IMR-90 (cell line): ENCODE data around the gene INTS3. TPM values are rescaled to one million over a fixed set of nuclear protein-coding genes. Genes with fewer than 3 reads are reported as not detected.

ENCODE experiments used
- ATAC-seq: fragments of 200-7000 bp; cut with Tn5 transposase; 2 replicates; pipeline ENCODE4 v1.9.1; 2020; ENCODE audit warnings: low read depth, mild to moderate bottlenecking, moderate library complexity
- BruUV-seq: library from RNA; stranded (reverse); fragments of 400-500 nt; replicated peaks from 2 replicates; lab custom pipeline; 2021; lab: Mats Ljungman, UMichigan
- CTCF ChIA-PET: fragments of 300-600 bp; formaldehyde crosslinking; extraction: SDS; loops from one replicate; lab custom pipeline; 2021; ENCODE audit warnings: antibody characterized with exemption; lab: Yijun Ruan, JAX
- POLR2A ChIA-PET: fragments of 300-600 bp; sonication (Branson Sonifier 250); formaldehyde crosslinking; loops from one replicate; lab custom pipeline; 2022; ENCODE audit warnings: antibody characterized with exemption; ENCODE audit not compliant: unreplicated experiment; lab: Charles Lee
- DNase-seq: peaks from one replicate; pipeline ENCODE4 v3.0.0; 2013
- H2AFZ ChIP-seq: replicated peaks from 2 replicates; pipeline ENCODE3; 2013; ENCODE audit warnings: low read length, mild to moderate bottlenecking; ENCODE audit not compliant: poor library complexity
- H2AK5ac ChIP-seq: 2 replicates; pipeline ENCODE4 v1.6.1; 2013; ENCODE audit warnings: low read depth, low read length, inconsistent platforms
- H2AK9ac ChIP-seq: replicated peaks from 2 replicates; pipeline ENCODE3; 2013; ENCODE audit warnings: mild to moderate bottlenecking, low read depth, low read length, moderate library complexity; ENCODE audit not compliant: poor library complexity
- H2BK120ac ChIP-seq: 2 replicates; pipeline ENCODE4 v1.6.1; 2013; ENCODE audit warnings: low read depth, low read length, inconsistent platforms
- H2BK15ac ChIP-seq: 3 replicates; pipeline ENCODE4 v1.6.1; 2013; ENCODE audit warnings: low read depth, low read length, inconsistent platforms
- H2BK20ac ChIP-seq: 2 replicates; pipeline ENCODE4 v1.6.1; 2013; ENCODE audit warnings: low read depth, mild to moderate bottlenecking, inconsistent platforms, low read length, moderate library complexity
- H2BK5ac ChIP-seq: 2 replicates; pipeline ENCODE4 v1.6.1; 2013; ENCODE audit warnings: mild to moderate bottlenecking, low read depth, low read length, inconsistent platforms; ENCODE audit not compliant: poor library complexity, severe bottlenecking
- H3K14ac ChIP-seq: replicated peaks from 2 replicates; pipeline ENCODE4 v1.6.1; 2013; ENCODE audit warnings: low read depth, low read length, inconsistent platforms
- H3K18ac ChIP-seq: 2 replicates; pipeline ENCODE4 v1.6.1; 2013; ENCODE audit warnings: low read depth, low read length, control low read depth
- H3K23ac ChIP-seq: 2 replicates; pipeline ENCODE4 v1.6.1; 2013; ENCODE audit warnings: low read depth, low read length, inconsistent platforms
- H3K27ac ChIP-seq: 2 replicates; pipeline ENCODE4 v1.5.1; 2013; ENCODE audit warnings: mild to moderate bottlenecking, control low read depth, low read length; ENCODE audit not compliant: insufficient read depth
- H3K27me3 ChIP-seq: 2 replicates; pipeline ENCODE4 v1.6.1; 2013; ENCODE audit warnings: low read length; ENCODE audit not compliant: control insufficient read depth, insufficient read depth
- H3K36me3 ChIP-seq: 2 replicates; pipeline ENCODE4 v1.6.1; 2013; ENCODE audit warnings: low read length, mixed read lengths; ENCODE audit not compliant: control insufficient read depth, insufficient read depth
- H3K4ac ChIP-seq: 2 replicates; pipeline ENCODE4 v1.6.1; 2013; ENCODE audit warnings: low read depth, low read length, inconsistent platforms
- H3K4me1 ChIP-seq: 2 replicates; pipeline ENCODE4 v1.6.1; 2013; ENCODE audit warnings: low read length, mixed read lengths; ENCODE audit not compliant: control insufficient read depth, insufficient read depth
- H3K4me2 ChIP-seq: 2 replicates; pipeline ENCODE4 v1.6.1; 2013; ENCODE audit warnings: low read depth, mild to moderate bottlenecking, control low read depth, low read length, moderate library complexity
- H3K4me3 ChIP-seq: 2 replicates; pipeline ENCODE4 v1.5.1; 2013; ENCODE audit warnings: low read depth, mild to moderate bottlenecking, control low read depth, low read length, moderate library complexity; ENCODE audit not compliant: insufficient read depth
- H3K56ac ChIP-seq: 2 replicates; pipeline ENCODE4 v1.6.1; 2013; ENCODE audit warnings: low read length, inconsistent platforms; ENCODE audit not compliant: insufficient read depth; ENCODE audit errors: extremely low read depth
- H3K79me1 ChIP-seq, 2 experiments: 2 replicates each; pipeline ENCODE4 v1.6.1; 2013; ENCODE audit warnings: low read length in 2 of 2, inconsistent platforms in 1 of 2, low read depth in 1 of 2
- H3K9ac ChIP-seq: 2 replicates; pipeline ENCODE4 v1.6.1; 2013; ENCODE audit warnings: low read depth, low read length, control low read depth
- H3K9me1 ChIP-seq: 2 replicates; pipeline ENCODE4 v1.6.1; 2013; ENCODE audit warnings: low read length, inconsistent platforms; ENCODE audit not compliant: insufficient read depth
- H3K9me3 ChIP-seq: 2 replicates; pipeline ENCODE4 v1.6.1; 2013; ENCODE audit warnings: low read length; ENCODE audit not compliant: control insufficient read depth, insufficient read depth
- H4K20me1 ChIP-seq: 2 replicates; pipeline ENCODE4 v1.6.1; 2013; ENCODE audit warnings: low read length, inconsistent platforms; ENCODE audit not compliant: insufficient read depth
- H4K5ac ChIP-seq: 2 replicates; pipeline ENCODE4 v1.6.1; 2013; ENCODE audit warnings: mild to moderate bottlenecking, low read depth, low read length, control low read depth
- H4K8ac ChIP-seq, 2 experiments: 2 replicates each; pipeline ENCODE4 v1.6.1; 2013; ENCODE audit warnings: low read depth in 2 of 2, low read length in 2 of 2, control low read depth in 1 of 2, inconsistent platforms in 1 of 2
- H4K91ac ChIP-seq: 2 replicates; pipeline ENCODE4 v1.6.1; 2013; ENCODE audit warnings: low read depth, low read length, inconsistent platforms; ENCODE audit not compliant: insufficient read depth
- BHLHE40 ChIP-seq: fragments of 150-350 bp; IDR thresholded peaks from 2 replicates; pipeline ENCODE4 v1.6.1; 2016; ENCODE audit warnings: mild to moderate bottlenecking, low read depth, low read length
- MAZ ChIP-seq: IDR thresholded peaks from 2 replicates; pipeline ENCODE4 v1.6.1; 2012; ENCODE audit warnings: low read depth, mild to moderate bottlenecking, low read length, improper control_type of control experiment, moderate library complexity, borderline replicate concordance
- MXI1 ChIP-seq: IDR thresholded peaks from 2 replicates; pipeline ENCODE4 v1.6.1; 2012; ENCODE audit warnings: low read depth, mild to moderate bottlenecking, low read length, moderate library complexity, borderline replicate concordance
- RAD21 ChIP-seq: IDR thresholded peaks from 2 replicates; pipeline ENCODE4 v1.6.1; 2012; ENCODE audit warnings: low read length, improper control_type of control experiment
- SMC3 ChIP-seq: fragments of 150-350 bp; IDR thresholded peaks from 2 replicates; pipeline ENCODE4 v1.6.1; 2016; ENCODE audit warnings: low read depth, mild to moderate bottlenecking, antibody characterized with exemption, low read length, moderate library complexity
- WGBS, 2 experiments: methylation state at CpG; one replicate each; pipeline versions ENCODE4 v1.1.5 to v1.1.7; 2013; ENCODE audit warnings: missing lambda C conversion rate in 2 of 2; ENCODE audit not compliant: insufficient read length in 1 of 2; ENCODE audit errors: extremely low coverage in 2 of 2; 5-methylcytosine and 5-hydroxymethylcytosine counted together
- dilution Hi-C: fragments of 300-500 bp; cut with HindIII; formaldehyde crosslinking; loops from one replicate; pipeline ENCODE4 v1.14.3; 2018; ENCODE audit warnings: low sequenced_read_pairs; ENCODE audit not compliant: unreplicated experiment
- in situ Hi-C: fragments of 300-500 bp; cut with MboI; formaldehyde crosslinking; loops from 3 replicates; pipeline ENCODE4 v1.14.3; 2019; ENCODE audit warnings: low sequenced_read_pairs, inconsistent platforms, mixed read lengths
- intact Hi-C: fragments of 100-400 bp; cut with micrococcal nuclease; formaldehyde crosslinking; loops from 2 replicates; pipeline ENCODE4 v1.10.0; 2022
- polyA plus RNA-seq, 3 experiments: library from polyadenylated mRNA; depleted of rRNA; stranded (reverse); fragments of >200 nt; gene quantifications; 2 replicates each; pipeline ENCODE4 v1.2.3, GENCODE V29; 2012; ENCODE audit warnings: low replicate concordance in 1 of 3
- total RNA-seq: library from RNA; depleted of rRNA; stranded (reverse); fragments of >200 nt; gene quantifications from 2 replicates; pipeline ENCODE4 v1.2.3, GENCODE V29; 2012
- TF ChIP-seq, protein P1 (sequence below): fragments of 150-350 bp; IDR thresholded peaks from 2 replicates; pipeline ENCODE4 v1.6.1; 2017; ENCODE audit warnings: mild to moderate bottlenecking, antibody characterized with exemption, low read length, low read depth
- TF ChIP-seq, protein P2 (sequence below): fragments of 150-350 bp; IDR thresholded peaks from 2 replicates; pipeline ENCODE4 v1.6.1; 2016; ENCODE audit warnings: low read depth, mild to moderate bottlenecking, low read length, moderate library complexity, borderline replicate concordance

INTS3 gene
- total and polyA plus RNA-seq, 2 of the 4 experiments (the other 2 are of a cell fraction): 33.5 to 59.4 TPM

DNA sequence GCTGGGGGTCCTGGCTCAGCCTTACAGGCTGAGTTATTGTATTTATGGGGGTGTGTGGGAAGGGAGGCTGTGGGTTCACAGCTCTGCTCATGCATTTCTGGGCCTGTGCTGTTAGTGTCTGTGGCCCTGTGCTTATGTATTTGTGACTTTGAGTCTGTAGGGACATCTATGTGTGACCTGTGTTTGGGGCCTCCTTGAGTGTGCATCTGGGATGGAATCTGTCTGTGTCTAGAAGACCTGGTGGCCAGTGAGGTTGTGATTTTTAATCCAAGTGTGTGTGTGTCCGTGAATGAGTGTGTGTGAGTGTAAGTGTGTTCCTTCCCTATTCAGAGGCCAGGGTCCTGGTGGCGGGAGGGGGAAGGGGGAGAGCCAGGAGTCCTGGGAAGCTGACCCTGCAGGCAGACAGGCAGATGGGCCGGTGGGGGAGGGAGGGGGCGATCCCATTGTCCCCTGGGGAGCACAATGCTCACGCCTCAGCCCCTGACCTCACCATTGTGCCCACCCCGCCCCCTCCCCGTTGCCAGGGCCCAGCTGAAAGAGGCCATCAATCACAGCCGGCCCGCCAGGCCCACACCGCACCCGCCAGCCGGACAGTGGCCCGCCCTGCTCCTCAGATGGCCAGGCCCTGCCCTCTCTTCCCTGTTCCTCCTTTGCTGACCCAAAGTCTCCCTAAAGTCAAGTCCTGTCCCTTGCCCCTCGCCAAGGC, 66.9 kb downstream of the INTS3 start:
- CTCF ChIA-PET: no interaction called here

More for the DNA sequence above, 66.9 kb downstream of the INTS3 start:
- DNase-seq: no peak
- H3K9me3 ChIP-seq: no peaks in the 10 kb centered on the region
- H4K5ac ChIP-seq: no peak overlapping the region
- no peak overlapping the region for H4K91ac ChIP-seq
- H3K14ac ChIP-seq: no peak overlapping the region
- TF ChIP-seq SMC3: no peak
- no peak for TF ChIP-seq MXI1
- no peak for TF ChIP-seq RAD21
- TF ChIP-seq, protein P1, sequence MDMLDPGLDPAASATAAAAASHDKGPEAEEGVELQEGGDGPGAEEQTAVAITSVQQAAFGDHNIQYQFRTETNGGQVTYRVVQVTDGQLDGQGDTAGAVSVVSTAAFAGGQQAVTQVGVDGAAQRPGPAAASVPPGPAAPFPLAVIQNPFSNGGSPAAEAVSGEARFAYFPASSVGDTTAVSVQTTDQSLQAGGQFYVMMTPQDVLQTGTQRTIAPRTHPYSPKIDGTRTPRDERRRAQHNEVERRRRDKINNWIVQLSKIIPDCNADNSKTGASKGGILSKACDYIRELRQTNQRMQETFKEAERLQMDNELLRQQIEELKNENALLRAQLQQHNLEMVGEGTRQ: no peak
- TF ChIP-seq BHLHE40: no peak
- TF ChIP-seq, protein P2, sequence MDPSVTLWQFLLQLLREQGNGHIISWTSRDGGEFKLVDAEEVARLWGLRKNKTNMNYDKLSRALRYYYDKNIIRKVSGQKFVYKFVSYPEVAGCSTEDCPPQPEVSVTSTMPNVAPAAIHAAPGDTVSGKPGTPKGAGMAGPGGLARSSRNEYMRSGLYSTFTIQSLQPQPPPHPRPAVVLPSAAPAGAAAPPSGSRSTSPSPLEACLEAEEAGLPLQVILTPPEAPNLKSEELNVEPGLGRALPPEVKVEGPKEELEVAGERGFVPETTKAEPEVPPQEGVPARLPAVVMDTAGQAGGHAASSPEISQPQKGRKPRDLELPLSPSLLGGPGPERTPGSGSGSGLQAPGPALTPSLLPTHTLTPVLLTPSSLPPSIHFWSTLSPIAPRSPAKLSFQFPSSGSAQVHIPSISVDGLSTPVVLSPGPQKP: no peak
- TF ChIP-seq MAZ: no peak
- no peak overlapping the region for H2BK20ac ChIP-seq
- ATAC-seq: no peak
- no TSS peak for BruUV-seq
- H2BK15ac ChIP-seq: no peak overlapping the region
- no peak overlapping the region for H3K56ac ChIP-seq
- H4K20me1 ChIP-seq: no peaks in the 10 kb centered on the region
- no peaks in the 10 kb centered on the region for H3K36me3 ChIP-seq
- no peak overlapping the region for H3K23ac ChIP-seq
- H2BK5ac ChIP-seq: no peak overlapping the region
- no peak overlapping the region for H2AK9ac ChIP-seq
- H4K8ac ChIP-seq: no peak overlapping the region
- POLR2A ChIA-PET: interaction anchor here (0.6 kb wide), 1 partner anchor 27 kb away, joined by 4 read pairs; no protein-coding TSS in a partner anchor
- 0 out of 4 replicates have a peak, but pooled peaks cover 0 to 3% of the 10 kb centered on the region in 2 experiments for H3K79me1 ChIP-seq
- intact Hi-C loops: loop anchor here (10.0 kb wide), 1 partner anchor 130 kb away; the partner anchor contains the start of gene GATAD2B
- no peak overlapping the region for H3K27ac ChIP-seq
- in situ Hi-C loops: loop anchor here (5.0 kb wide), 1 partner anchor 153 kb away; the partner anchor contains the start of gene DENND4B
- H3K4me1 ChIP-seq: peaks cover 7% of the 10 kb centered on the region
- peaks cover 8% of the 10 kb centered on the region for H3K9me1 ChIP-seq
- H2AK5ac ChIP-seq: peak overlapping the region; percentile 28; the same call in 1 of the 2 replicates
- dilution Hi-C loops: no loop called here
- H3K4me2 ChIP-seq: no peak overlapping the region
- no peak overlapping the region for H3K4me3 ChIP-seq
- H3K4ac ChIP-seq: peak overlapping the region; percentile 29; the same call in 1 of the 2 replicates
- no peak overlapping the region for H2AFZ ChIP-seq
- WGBS, 2 experiments: 67% methylated on average over 1 of the region's 14 CpGs; no CpG with 5 or more reads in 1 of the 2 experiments
- H3K9ac ChIP-seq: no peak overlapping the region
- H3K27me3 ChIP-seq: no peaks in the 10 kb centered on the region
- no peak overlapping the region for H3K18ac ChIP-seq
- H2BK120ac ChIP-seq: no peak overlapping the region; the same call in 1 of the 2 replicates
